Caki2 (cell line): ENCODE results near the gene NUMB. TPM values are rescaled to one million over a fixed set of nuclear protein-coding genes. Genes with fewer than 3 reads are reported as not detected.
"Not testable (repeated sequence)": the region's sequence is repeated elsewhere in the genome, so short reads cannot be mapped to it uniquely, and the experiment has no call there.

Source experiments
- DNase-seq: peaks from one replicate; pipeline ENCODE4 v3.0.0-alpha.2; 2015; ENCODE audit warnings: low read depth
- in situ Hi-C: cut with HindIII; loops from 2 replicates; pipeline ENCODE4 v1.10.0; 2016; ENCODE audit warnings: low sequenced_read_pairs, low pct_unique_long_range_greater_than_20kb, mixed read lengths
- total RNA-seq: library from RNA; depleted of rRNA; stranded (reverse); fragments of >200 nt; shearing (Covaris generic); gene quantifications from 2 replicates; pipeline ENCODE4 v1.2.3, GENCODE V29; 2014; ENCODE audit warnings: low replicate concordance

The NUMB gene
- total RNA-seq, 1 experiment from 2014 or later, result 15.0 TPM

DNA sequence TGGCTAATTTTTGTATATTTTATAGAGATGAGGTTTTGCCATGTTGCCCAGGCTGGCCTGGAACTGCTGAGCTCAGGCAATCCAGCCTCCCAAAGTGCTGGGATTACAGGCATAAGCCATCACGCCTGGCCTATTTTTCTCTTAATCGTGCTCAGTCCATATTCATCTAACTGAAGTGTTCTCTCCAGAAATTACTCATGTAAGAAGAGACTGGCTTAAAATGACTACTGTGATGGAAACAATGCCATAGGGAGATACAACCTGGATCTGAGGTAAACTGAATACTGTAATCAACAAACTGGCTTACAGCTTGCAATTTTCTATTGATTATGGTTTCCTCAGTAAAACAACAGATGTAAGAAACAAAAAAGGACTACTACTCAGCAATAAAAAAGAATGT is 21.1 kb downstream of the NUMB start:
- in situ Hi-C loops, result no loop called here
- DNase-seq, result no peak

DNA sequence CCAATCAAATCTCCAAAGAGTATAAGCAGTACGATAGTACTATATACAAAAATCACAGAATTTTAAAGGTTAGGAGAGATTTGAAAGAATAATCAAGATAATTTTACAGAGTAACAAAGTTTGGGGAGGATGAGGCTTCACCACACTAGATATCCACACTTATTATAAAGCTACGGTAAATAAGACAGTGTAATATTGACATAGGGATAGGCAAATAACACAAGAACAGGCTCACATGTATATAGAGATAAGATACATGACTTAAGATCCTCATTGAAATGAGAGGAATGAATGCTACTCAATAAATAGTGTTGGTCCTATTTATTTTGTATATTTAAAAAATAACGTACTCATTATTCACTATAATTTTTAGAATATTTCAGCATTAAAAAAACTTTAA is 26.2 kb downstream of the NUMB start:
- DNase-seq, result no peak
- in situ Hi-C loops, result no loop called here

- no peak for DNase-seq
- in situ Hi-C loops, result no loop called here
Observed at GRCh38 chr14:73428353-73428824, 30.0 kb downstream of the NUMB start.

- no peak for DNase-seq
Observed at GRCh38 chr14:73427516-73428264, 30.7 kb downstream of the NUMB start.

DNA sequence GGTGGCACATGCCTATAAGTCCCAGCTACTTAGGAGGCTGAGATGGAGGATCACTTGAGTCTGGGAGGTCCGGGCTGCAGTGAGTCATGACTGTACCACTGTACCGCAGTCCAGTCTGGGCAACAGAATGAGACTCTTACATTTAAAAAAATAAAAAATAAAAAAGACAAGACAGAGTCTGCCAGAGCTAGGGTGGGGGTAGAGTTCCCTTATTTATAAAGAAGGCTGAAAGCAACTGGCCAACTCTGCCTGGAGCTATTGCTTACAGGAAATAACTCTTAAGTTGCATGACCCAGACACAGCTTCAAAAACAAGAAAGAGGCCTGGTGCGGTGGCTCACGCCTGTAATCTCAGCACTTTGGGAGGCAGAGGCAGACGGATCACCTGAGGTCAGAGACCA is 31.5 kb downstream of the NUMB start:
- in situ Hi-C loops, result no loop called here
- no peak for DNase-seq

More at GRCh38 chr14:73427516-73428264, 30.7 kb downstream of the NUMB start:
- in situ Hi-C loops, result no loop called here

DNA sequence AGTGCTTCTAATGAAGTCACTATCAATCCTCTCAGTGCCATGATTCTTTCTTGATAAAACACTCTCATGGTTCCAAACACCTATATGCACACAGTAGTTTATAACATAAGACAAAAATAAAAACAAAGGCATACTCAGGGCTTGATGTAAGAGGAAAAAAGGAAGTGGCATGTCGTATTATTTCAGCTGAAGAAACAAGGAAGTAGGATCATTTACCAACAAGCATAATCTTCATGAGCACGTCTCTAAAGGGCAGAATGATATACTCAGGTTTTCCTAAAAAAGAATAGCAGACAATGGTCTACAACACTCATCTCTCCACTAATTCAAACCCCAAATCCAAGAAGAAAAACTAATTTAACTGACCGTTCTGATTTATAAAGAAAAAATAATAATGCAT is 33.9 kb downstream of the NUMB start:
- no peak for DNase-seq
- in situ Hi-C loops, result no loop called here

DNA sequence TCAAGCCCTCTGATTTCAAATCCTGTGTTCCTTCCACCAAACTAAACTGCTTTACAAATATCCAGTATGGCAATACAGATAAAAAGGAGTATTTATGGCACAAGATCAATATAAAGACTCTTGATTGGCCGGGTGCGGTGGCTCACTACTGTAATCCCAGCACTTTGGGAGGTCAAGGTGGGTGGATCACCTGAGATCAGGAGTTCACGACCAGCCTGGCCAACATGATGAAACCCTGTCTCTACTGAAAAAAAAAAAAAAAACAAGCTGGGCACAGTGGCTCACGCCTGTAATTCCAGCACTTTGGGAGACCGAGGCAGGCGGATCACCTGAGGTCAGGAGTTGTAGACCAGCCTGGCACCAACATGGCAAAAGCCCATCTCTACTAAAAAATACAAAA is 35.3 kb downstream of the NUMB start:
- in situ Hi-C loops, DNase-seq: not testable (repeated sequence)

- peak; percentile 87 for DNase-seq
- in situ Hi-C loops, result no loop called here
Observed at GRCh38 chr14:73422515-73422914, 35.8 kb downstream of the NUMB start.

DNA sequence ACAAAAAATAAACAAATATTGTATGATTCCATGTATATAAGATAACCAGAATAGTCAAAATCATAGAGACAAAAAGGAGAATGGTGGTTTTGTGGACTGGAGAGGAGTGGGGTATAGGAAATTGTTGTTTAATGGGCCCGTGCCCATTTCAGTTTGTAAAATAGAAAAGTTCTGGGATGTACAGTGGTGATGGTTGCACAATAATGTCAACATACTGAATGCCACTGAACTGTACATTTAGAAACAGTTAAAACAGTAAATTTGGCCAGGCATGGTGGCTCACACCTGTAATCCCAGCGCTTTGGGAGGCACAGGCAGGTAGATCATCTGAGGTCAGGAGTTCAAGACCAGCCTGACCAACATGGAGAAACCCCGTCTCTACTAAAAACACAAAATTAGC is 40.1 kb downstream of the NUMB start:
- in situ Hi-C loops, result no loop called here
- no peak for DNase-seq

GRCh38 chr14:73406248-73406647 is 52.1 kb downstream of the NUMB start:
- DNase-seq, in situ Hi-C loops: not testable (repeated sequence)

DNA sequence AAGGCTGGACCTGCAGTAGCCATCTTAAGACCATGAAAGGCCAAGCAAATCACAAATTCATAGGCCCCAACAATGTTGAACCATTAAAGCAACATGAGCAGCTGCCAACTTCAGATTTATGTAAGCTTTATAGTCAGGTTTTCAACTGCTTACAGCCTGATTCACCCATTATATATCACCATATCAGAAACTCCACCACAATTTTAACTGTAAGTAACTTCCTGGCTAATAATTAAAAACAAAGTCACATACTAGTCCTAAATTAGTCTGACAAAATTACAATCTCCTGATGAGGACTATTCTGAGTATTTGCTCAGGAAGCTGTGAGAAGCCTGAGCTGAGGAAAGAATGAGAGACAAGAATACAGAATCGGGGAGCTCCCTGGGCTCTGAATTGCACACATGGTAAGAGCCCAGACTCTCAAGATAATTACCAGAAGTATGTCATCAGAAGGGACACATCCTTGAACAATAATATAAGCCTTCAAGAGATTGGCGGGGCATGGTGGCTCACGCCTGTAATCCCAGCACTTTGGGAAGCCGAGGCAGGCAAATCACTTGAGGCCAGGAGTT is 55.1 kb downstream of the NUMB start:
- DNase-seq, result no peak
- in situ Hi-C loops, result no loop called here

- in situ Hi-C loops, result no loop called here
- no peak for DNase-seq
Observed at GRCh38 chr14:73402579-73402978, 55.8 kb downstream of the NUMB start.

DNA sequence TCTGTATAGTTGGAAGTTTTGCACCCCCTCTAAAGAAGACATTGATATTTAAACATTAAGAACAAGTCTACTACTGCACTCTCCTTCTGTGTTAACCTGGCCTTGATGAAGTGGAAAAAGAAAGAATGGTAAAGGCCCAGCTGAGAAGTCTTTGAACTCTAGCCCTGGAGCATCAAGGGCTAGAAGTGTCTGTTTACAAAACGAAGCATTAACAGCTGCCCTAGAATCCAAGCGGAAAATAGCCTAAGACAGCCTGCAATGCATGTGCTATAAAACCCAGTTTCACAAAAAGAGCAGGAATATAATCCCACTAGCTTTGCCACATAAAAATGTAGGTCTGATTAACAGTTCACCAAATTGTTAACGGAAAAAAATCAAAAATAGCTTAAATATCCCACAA is 60.5 kb downstream of the NUMB start:
- in situ Hi-C loops, result no loop called here
- no peak for DNase-seq

DNA sequence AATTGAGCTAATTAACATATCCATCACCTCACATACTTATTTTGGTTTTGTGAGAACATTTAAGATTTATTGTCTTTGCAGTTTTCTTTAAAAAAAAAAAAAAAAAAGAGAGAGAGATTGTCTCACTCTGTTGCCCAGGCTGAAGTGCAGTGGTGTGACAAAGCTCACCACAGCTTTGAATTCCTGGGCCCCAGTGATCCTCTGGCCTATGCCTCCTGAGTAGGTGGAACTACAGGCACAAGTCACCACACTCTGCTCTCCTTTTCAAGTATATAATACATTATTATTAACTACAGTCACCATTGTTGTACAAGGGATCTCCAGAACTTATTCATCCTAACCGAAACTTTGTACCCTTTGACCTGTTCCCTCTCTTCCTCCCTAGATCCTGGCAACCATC is 64.0 kb downstream of the NUMB start:
- DNase-seq, result no peak
- in situ Hi-C loops, result no loop called here

DNA sequence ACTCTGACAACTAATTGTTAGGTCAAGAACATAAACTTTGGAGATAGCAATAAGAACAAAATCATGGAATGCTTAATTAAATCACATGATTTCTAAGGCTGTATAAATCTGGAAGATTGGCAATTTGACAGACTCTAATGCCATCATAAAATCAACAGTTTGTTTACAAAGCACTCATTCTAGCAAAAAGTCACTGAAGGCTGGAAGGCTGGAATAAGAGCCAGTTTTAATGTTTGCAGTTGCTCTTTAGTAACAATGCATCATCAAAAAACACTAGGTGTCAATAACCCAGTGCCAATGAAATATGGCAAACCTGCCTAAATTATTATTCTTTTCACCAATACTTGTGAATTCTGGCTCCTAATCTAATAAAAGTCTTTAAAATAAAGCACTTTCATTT is 65.0 kb downstream of the NUMB start:
- in situ Hi-C loops, result no loop called here
- no peak for DNase-seq

DNA sequence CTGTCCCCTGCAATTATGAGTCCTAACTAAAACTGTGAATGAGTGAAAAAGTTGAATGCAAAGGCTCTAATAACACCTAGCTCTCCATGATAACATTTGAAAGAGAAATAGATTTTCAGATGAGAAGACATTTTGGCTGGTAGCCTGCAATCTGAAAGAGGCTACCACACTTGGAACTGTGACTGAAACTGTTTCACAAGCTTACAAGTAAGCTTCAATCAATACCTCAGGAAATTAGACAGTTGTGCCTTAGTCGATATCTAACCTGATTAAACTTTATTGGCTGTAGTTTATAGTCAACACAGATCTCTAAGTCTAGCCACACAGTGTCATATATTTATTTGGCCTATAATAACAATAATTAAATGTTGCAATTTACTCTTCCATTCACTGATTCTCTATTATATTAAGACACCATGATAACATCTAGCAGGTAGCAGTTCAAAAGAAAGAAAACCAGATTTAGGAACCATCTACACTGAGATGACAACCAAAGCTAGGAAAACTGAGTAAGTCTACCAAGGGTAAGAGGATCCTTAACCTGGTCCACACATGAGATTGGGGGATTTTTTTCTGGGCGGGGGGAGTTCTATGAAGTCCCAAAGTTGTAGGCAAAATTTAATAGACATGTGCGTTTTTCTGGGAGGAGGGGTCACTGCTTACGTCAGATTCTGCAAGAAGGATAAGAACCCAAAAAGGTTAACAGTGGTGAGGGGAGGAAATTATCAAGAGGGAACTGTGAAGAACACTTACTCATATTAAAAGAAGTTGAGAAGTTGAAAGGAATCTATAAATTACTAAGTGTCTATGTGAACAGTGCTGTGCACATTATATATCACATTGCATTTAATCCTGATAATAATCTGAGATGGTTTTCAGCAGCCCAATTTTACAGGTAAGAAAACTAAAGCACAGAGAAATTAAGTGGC is 65.8 kb downstream of the NUMB start:
- DNase-seq, result no peak
- in situ Hi-C loops, result no loop called here

DNA sequence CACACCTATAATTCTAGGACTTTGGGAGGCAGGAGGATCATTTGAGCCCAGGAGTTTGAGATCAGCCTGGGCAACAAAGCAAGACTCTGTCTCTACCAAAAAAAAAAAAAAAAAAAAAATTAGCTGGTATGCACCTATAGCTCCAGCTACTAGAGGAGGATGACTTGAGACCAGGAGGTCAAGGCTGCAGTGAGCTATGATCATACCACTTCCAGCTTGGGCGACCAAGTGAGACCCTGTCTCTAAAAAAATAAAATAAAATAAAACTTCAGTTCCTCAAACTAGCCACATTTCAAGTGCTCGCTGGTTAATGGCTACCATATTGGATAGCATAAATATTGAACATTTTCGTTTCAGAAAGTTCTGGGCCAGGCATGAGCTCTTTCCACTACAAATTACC is 70.5 kb downstream of the NUMB start:
- in situ Hi-C loops, DNase-seq: not testable (repeated sequence)

- no peak for DNase-seq
Observed at GRCh38 chr14:73386342-73386741, 72.0 kb downstream of the NUMB start.

GRCh38 chr14:73385021-73385420 is 73.3 kb downstream of the NUMB start:
- DNase-seq, result peak; percentile 46
- in situ Hi-C loops, result not testable (repeated sequence)

More at GRCh38 chr14:73386342-73386741, 72.0 kb downstream of the NUMB start:
- in situ Hi-C loops, result no loop called here
